Coronary artery (tissue), 2 donors: ENCODE measurements around the gene PATJ.

ENCODE experiments used
- DNase-seq: peaks from one replicate; pipeline ENCODE4 v3.0.0-alpha.2; 2017; ENCODE audit warnings: low spot score
- H3K27ac ChIP-seq, 2 donors: fragments of 200-600 bp; sonication (generic); one replicate each; pipeline ENCODE4 v1.5.1; 2016 to 2019
- H3K4me3 ChIP-seq: fragments of 200-600 bp; sonication (generic); 2 replicates; pipeline ENCODE4 v1.5.1; 2016; ENCODE audit warnings: mild to moderate bottlenecking, moderate library complexity
- CTCF ChIP-seq: fragments of 200-600 bp; sonication (generic); IDR thresholded peaks from one replicate; pipeline ENCODE4 v1.5.1; 2019; ENCODE audit warnings: antibody characterized with exemption

PATJ gene

GRCh38 chr1:61807606-61808140 lies 65.4 kb downstream of the PATJ start:
- Histone ChIP-seq H3K27ac (no peak overlapping the region), H3K4me3 (no peak overlapping the region)
- DNase-seq, result no peak
- no peak for TF ChIP-seq CTCF

GRCh38 chr1:61808321-61808720 lies 66.0 kb downstream of the PATJ start:
- DNase-seq, result no peak
- no peak for TF ChIP-seq CTCF
- Histone ChIP-seq H3K4me3 (no peak overlapping the region), H3K27ac (no peak overlapping the region)

DNA sequence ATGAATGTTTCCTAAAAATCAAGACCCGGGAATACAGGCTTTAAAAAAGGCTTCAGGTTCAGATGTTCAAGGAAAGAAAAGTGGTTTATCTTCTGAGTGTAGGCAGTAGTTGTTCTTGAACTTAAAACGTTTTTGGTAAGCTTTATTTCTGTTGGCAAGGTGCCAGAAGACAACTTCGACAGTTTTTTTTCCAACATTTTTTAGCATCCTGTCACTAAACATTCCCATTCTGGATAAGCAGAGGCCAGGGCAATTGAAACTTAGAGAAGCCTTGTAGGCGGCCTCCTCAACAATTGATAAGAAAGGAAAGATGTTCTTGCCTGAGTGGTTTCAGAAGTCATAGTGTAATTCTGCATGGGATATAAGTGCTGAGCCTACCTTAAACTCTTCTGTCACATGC lies 66.7 kb downstream of the PATJ start:
- H3K4me3 ChIP-seq, result no peak overlapping the region
- DNase-seq, result no peak
- H3K27ac ChIP-seq, result no peak overlapping the region
- no peak for TF ChIP-seq CTCF

DNA sequence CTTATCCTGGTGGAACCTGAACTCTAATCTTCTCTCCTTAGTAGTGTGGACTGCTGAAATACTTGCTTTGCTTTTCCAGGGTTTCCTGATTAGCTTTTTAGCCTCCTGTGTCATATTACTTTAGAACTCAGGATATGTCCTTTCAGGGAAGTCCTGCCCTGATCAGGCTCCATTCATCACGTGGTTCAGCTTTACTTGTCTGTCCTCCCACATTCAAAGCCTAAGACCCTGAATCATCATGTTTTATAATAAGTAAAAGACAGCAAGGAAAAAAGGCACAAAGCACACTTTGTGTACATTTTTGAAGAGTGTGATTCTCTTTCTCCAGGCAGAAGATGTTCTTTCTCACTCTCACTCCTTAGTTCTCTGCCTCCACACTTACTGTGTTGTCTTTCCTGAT lies 70.6 kb downstream of the PATJ start:
- no peak for DNase-seq
- Histone ChIP-seq H3K27ac (no peak overlapping the region), H3K4me3 (no peak overlapping the region)
- no peak for TF ChIP-seq CTCF

GRCh38 chr1:61816191-61816590 lies 73.9 kb downstream of the PATJ start:
- DNase-seq, result no peak
- H3K4me3 ChIP-seq, result no peak overlapping the region
- TF ChIP-seq CTCF, result no peak

GRCh38 chr1:61818992-61819391 lies 76.7 kb downstream of the PATJ start:
- no peak overlapping the region for H3K27ac ChIP-seq
- TF ChIP-seq CTCF, result no peak
- no peak for DNase-seq
- H3K4me3 ChIP-seq, result no peak overlapping the region

More at GRCh38 chr1:61816191-61816590, 73.9 kb downstream of the PATJ start:
- no peak overlapping the region for H3K27ac ChIP-seq

DNA sequence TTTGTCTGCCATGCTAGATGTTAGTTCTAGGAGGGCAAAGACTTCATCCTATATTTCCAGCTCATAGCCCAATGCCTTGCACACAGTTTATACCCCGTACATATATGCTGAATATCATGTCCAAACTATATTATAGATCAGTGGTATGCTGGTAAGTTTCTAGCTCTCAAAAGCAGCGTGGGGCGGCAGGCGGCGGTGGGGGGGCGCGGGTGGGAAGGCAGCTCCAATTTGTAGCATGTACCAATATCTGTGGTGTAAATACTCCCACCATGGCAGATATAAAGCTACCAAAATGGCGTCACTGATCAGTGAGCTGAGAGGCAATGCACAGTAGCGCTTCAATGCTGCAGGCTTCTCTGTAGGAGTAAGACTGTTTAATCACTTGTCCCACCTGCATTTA lies 77.1 kb downstream of the PATJ start:
- H3K4me3 ChIP-seq, result no peak overlapping the region
- no peak for DNase-seq

More for the DNA sequence above, 77.1 kb downstream of the PATJ start:
- TF ChIP-seq CTCF, result no peak
- no peak overlapping the region for H3K27ac ChIP-seq
